ENCODE results near the gene SIRPA.

SIRPA gene

DNA sequence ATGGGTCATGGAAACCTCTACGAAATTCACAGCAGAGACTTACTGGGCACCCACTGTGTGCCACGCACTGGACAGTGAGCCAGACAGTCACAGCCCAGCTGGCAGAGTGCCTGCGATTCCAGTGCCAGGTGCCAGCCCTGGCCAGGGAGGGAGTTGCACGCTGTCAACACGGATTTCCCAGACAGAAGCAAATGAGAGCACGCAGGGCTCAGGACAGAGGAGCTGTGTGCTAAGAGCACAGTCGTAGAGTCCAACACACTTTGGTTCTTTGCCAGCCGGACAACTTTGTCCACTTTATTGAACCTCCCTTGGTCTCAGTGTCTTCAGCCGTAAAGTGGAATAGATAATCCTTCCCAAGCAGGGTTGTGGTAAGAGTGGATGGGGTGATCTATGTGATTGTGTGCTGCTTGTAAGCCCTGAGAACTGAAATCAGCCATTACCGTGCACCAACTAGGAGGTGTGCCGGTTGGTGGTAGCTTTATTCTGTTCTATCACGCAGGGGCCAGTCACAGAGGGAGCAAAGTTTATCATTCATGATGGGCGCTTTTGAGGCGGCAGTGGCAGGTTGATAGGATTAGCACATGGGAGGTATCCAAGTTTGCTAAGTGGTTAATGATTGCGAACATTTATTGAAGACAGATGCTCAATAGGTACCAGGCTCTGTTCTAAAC, 40.6 kb downstream of the SIRPA start:
- no peak for DNase-seq

DNA sequence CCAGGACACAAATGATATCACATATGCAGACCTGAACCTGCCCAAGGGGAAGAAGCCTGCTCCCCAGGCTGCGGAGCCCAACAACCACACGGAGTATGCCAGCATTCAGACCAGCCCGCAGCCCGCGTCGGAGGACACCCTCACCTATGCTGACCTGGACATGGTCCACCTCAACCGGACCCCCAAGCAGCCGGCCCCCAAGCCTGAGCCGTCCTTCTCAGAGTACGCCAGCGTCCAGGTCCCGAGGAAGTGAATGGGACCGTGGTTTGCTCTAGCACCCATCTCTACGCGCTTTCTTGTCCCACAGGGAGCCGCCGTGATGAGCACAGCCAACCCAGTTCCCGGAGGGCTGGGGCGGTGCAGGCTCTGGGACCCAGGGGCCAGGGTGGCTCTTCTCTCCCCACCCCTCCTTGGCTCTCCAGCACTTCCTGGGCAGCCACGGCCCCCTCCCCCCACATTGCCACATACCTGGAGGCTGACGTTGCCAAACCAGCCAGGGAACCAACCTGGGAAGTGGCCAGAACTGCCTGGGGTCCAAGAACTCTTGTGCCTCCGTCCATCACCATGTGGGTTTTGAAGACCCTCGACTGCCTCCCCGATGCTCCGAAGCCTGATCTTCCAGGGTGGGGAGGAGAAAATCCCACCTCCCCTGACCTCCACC, 42.2 kb downstream of the SIRPA start:
- no peak for DNase-seq

DNA sequence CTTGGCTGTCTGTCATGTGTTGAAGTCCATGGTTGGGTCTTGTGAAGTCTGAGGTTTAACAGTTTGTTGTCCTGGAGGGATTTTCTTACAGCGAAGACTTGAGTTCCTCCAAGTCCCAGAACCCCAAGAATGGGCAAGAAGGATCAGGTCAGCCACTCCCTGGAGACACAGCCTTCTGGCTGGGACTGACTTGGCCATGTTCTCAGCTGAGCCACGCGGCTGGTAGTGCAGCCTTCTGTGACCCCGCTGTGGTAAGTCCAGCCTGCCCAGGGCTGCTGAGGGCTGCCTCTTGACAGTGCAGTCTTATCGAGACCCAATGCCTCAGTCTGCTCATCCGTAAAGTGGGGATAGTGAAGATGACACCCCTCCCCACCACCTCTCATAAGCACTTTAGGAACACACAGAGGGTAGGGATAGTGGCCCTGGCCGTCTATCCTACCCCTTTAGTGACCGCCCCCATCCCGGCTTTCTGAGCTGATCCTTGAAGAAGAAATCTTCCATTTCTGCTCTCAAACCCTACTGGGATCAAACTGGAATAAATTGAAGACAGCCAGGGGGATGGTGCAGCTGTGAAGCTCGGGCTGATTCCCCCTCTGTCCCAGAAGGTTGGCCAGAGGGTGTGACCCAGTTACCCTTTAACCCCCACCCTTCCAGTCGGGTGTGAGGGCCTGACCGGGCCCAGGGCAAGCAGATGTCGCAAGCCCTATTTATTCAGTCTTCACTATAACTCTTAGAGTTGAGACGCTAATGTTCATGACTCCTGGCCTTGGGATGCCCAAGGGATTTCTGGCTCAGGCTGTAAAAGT, 43.5 kb downstream of the SIRPA start:
- DNase-seq = no peak

DNA sequence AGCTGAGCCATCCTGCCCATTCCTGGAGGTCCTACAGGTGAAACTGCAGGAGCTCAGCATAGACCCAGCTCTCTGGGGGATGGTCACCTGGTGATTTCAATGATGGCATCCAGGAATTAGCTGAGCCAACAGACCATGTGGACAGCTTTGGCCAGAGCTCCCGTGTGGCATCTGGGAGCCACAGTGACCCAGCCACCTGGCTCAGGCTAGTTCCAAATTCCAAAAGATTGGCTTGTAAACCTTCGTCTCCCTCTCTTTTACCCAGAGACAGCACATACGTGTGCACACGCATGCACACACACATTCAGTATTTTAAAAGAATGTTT, 44.0 kb downstream of the SIRPA start:
- no peak for DNase-seq

DNA sequence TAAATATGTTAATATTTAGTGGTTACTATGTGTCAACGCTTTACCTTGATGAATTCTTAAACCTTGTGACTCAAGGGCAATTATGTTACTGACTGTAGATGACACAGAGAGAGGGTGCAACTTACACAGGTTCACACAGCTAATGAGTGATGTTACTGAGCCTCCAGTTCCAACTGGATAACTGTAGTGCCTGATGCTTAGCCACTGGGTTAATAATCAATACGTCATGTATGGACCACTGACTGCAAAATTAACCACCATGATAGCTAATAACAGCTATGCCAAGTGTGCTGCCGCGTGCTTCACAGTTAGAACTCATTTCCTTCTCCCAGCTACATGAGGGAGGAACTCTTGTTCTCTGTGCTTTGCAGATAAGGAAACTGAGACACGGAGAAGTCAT, 45.4 kb downstream of the SIRPA start:
- no peak for DNase-seq

DNA sequence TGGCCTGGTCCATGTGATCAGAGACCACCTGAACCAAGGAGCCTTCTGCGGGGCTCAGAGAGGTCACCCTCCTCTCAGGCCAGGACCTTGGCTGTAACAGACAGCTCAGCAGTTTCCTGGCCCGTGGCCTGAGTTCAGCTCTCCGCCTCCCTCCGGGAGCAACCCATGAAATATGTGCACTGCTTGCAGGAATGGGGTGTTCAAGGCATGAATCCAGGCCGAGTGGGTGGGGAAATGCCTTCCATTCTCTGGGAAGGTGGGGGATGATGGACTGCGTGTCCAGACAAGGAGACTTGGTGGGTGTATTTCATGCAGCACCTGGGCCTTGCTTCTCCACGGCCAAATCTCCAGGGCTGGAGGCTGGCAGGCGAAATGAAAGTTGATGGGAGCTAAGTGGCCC, 46.0 kb downstream of the SIRPA start:
- no peak for DNase-seq

DNA sequence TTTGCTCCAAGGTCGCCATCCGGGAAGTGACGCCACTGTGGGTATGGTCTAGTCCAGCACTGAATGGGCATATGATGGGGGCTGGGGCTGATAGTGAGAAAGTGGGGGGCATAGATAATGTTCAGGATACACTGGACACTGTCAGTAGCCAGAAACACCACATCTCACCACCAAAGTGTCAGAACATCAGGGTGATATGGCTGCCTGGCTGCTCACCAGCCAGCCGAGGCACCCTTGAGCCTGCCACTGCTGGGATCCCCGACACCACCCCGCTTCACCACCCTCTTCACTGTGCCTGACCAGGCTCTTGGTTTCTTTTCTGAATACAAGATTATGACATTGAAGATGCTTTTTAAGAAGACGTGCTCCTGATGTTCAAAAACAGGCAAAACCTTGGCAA, 46.9 kb downstream of the SIRPA start:
- no peak for DNase-seq

DNA sequence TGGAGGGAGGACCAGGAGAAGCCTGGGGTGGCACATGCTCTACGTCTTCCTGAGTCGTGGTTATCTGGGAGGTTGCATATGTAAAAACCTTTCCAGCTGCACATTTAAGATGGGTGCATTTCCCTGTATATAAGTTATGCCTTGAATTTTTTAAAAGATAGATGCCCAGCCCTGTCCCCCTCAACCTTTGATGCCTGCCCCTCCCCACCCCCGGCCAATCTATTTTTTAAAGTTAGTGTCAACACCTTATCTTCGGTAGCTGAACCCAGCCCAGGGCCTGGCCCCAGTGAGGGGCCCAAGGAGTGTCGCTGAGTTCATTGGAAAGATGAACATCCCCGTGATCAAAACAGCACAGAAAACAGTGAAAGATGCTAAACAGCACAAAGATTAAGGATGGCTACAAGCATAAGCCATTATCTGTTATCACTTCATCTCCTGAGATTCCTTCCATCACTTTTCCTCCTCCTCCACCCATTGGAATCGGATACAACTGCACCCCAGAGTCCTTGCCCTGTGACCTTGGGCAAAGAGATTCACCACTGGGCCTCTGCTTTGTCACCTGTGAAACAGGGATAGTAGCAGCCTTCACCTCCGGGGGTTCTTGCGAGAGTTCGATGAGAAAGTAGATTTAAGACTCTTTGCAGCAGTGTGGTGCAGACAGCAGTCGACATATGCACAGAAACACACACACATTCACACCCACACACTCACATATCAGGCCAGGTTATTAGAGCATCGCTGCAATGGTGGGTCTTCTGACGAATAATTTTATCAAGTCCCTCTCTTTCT, 47.5 kb downstream of the SIRPA start:
- DNase-seq = no peak

DNA sequence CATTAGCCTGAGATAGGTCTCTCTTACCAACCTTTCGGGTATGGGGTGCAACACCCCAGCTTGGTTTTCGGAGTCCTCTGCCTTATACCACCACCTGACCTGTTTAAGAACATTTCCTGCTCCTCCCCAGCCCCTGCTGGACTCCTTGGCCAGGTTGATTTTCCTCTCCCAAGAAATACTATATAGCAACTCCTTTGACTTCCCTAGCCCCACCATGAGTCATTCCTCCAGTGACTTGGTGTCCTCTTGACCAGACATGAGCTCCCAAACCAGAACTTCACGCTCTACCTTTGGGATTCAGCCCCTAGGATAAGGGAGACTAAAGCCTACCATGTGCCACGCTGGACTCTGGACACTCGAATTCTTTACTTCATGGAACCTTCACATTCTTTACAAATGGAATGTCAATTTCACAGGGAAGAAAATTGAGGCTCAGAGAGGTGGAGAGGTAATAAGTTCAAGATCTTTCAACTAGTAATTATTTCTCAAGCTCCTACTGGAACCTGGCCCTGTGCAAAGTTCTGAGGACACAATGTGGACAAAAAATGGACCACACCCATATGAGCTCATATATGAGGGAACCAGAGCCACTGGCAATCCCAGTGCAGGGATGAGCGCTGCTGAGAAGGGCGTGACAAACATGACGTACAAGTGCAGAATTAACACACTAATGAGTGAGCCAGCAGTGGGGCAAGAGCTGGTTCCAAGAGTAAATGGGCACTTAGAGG, 48.2 kb downstream of the SIRPA start:
- no peak for DNase-seq

DNA sequence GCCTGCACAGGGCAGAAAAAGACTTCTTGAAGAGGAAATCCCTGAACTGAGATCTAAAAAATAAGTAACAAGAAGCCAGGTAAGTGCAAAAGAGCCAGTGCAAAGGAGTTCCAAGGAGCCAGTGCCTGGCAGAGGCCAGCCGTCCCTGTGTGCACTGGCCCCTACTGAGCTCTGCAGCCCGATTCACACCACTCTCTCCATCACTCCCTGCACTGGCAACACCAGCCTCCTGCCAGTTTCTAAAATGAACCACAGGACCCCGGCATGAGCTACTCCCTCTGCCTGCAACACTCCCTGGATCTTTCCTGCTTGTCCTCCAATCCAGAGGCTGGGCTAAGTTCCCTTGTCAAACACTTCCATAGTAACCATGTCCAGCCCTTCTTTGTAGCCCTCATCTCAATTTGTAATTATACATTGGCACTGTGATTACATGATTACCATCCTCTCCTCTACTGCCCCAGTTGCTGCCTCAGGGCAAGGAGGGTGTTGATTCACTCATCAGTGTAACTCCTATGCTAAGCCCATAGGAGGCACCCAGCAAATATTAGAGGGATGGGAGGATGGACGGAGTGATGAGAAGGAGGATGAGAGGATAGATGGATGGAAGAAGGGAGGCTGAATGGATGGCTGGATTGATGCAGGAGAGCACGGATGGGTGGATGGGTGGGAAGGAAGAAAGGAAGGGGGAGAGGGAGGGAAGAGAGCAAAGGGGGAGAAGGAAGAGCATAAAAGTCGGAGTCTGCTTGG, 49.3 kb downstream of the SIRPA start:
- no peak for DNase-seq

DNA sequence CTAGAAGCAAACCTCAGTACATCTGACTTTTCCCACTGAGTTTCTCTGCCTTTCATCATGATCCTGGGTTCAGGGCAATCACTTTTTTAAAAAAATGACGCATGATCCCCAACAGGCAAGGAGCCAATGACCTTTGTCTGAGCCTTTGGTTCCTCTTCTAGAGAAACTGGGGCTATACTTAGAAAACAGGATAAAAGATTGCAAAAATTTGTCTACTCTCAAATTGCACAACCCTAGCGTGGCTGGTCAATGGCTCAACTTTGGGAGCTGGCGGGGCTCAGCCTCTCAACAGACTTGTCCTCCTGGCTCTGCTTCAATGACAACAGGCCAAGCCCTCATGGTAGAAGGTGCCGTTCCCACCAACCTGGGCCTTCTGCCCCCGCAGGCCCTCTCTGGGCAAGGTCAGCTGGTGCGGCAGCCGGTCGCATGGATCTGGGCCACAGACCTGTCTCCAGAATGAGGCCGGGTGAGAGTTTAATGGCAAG, 50.0 kb downstream of the SIRPA start:
- peak; percentile 26 for DNase-seq

DNA sequence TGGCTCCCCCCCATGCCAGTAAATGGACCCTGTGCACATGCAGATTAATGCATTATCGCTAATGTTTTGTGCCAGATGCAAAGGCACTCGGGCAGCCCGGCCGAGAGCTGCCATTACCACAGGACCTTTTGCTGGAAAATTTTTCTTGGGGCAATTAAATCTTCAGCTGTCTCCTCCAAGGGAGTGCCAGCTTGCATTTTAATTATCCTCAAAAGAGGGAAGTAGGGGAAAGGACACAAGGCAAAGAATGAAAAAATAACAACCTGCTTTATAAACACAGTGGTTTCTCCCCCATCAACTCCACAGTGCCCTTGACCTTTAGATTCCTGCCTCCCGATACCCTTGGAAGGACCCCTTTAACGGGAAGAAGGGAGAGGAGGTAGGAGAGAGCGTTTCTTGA, 50.5 kb downstream of the SIRPA start:
- no peak for DNase-seq

DNA sequence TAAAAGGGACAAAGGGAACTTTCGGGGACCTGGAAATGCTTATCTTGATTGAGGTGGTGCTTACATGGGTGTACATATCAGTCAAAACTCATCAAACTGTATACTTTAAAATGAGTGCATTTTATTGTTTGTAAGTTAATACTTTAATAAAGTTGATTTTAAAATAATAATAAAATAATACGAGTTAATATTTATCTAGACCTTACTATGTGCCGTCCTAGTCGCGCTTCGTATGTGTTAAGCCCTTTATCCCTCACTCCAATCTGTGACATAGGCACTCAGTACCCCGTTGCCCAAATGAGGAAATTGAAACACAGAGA, 51.2 kb downstream of the SIRPA start:
- DNase-seq = no peak

DNA sequence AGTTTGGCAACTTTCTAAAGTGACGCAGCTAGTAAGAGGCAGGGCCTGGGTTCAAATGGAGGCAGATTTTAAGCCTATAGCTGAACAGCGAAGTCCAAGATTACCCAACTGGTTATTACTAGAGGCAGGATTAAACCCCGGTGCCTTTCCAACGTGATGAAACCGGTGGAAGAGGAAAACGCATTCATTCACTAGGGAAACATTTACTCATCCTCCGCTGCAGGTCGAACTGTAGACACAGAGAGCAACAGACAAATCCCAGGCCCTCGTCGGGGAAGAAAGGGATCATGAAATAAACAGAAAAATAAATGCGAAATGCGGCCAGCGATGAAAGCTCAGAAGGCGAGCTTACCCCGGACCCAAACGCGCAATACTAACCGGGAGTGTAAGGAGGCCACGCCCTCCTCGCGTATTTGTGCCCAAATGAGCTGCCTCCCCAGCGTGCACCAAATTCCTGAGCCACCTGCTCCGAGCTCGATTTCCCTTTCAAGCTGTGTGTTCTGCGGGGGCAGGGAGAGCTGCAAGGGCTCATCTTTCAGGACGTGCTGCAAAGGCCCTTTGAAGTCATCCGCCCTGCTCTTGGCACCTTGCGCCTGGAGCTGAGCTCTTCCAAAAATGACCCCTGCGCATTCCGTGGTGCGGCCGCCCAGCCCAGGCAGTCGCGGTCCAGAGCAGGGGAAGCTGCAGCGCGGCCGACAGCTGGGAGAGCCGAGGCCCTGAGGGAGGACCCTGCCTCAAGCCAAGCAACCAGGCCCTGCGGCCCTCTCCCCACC, 51.7 kb downstream of the SIRPA start:
- peak; percentile 9 for DNase-seq

DNA sequence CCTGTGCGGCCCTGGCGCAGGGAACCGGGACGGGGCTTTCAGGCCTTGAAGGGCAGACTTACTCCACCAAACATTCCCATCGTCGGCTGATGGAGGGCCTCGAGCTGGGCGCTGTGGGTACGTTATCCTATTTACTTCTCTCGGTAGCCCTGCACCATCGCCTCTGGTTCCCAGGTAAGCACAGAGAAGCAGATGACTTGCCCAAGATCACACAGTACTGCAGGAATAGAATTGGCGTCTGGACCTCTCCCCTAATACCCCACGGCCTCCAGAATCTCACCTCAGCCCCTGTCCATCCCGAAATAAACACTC, 52.3 kb downstream of the SIRPA start:
- DNase-seq = no peak

DNA sequence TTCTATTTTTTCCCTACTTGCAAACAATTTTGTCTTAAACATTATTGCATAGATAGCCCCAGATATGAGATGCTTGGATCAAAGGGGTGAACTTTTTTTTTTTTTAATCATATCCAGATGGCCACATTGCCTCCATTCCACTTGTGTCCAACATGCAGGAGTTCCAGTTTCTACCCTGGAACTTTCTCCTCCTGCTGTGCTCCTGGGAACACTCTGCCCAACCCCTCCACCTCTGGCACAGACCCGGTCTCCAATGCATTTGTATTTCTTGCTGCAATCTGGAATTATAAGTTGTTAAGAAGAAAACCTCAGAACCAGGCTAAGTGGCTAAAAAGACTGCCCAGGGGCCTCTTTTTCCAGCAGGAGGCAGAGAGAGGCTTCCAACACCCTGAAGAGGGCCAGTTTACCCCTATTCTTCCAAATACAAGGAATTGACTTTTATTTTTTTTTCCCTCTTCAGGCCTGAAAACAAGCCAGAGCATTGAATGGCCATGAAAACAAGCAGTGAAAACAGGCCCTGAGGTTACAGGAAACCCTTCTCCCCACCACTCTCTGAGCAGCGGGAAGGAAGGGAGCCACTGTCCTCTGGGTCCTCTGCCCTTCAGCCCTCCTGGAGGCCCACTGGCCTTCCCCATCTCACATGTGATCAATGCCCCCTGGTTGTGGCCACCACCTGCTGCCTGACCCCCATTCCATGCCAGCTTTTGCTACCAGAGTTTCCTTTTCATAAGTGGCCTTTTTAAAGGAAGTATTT, 54.3 kb downstream of the SIRPA start:
- no peak for DNase-seq

DNA sequence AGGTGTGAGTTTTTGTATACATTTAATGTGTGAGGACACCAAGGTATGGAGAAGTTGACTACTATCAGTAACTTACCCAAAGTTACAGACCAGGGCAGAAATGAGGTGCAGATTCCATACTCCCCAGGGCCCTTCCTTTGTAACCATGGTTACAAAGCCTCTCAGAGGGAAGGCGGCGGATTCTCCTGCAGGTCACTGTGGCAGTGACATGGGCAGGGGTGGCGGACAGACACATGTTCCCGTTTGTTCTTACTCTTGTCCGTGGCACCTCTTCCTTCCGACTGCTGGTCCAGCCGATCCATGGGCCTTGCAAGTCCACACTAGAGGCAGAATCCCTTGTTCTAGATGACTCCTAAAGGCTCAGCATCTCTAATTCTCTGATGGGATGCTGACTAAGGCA, 55.6 kb downstream of the SIRPA start:
- no peak for DNase-seq

DNA sequence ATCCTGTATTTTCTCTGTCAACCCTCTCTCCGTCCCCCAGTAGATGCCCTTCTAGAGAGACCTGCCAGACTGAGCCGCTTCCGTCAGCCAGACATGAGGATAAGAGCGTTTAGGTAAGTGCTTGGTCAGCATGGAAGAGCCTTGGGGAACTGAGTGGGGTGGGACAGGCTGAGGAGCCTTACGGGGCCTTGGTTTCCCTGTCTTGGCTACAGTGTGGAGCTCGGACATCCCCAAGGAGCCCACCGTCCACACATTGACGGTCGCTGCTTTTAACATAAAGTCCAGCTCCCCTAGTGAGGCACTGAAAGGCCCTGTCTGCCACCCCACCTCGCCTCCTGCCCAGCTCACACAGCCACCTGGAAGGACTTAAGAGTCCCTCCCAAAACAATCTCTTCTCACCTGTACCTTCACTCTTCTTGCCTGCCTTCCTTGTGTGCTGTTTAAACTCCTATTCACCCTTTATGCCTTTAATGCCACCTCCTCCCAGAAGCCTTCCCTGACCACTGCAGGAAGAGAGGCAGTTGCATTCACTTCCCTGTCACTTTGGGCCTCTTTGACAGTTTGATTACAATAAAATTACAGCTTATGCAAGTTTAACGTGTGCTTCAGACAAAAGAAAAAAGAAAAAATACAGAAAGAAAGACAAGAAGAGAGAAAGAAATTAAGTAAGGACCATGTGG, 56.4 kb downstream of the SIRPA start:
- no peak for DNase-seq

DNA sequence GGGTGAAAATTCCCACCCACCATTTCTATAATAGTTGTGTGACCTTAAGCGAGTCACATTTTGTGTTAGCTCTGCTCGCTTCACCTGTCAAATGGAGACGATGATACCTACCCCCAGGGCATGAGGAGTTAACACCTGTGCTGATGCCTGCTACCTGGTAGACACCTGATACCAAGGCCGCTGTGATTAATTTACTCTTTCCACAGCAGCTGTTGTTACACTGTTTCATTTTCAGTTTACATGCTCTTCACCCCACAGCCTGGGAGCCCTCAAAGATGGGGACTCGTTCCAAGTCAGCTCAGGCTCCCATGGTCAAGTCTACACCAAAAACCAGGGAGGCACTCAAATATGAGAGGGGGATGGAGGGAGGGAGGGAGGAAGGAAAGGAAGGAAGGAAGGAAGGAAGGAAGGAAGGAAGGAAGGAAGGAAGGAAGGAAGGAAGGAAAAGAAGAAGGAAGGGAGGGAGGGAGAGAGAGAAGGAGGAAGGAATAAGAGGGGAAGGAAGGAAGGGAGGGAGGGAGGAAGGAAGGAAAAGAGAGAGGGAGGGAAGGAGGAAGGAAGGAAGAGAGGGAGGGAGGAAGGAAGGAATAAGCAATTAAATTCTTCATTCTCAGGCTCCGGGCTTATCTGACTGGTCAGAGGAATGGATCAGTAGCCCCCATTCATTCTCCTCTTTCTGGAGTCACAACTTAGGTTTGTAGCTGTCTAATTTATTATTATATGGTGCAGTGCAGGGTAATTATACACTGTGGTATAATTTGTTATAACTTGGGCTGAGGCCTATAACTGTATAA, 57.7 kb downstream of the SIRPA start:
- no peak for DNase-seq

All from CD4-positive, alpha-beta T cell treated with Interleukin-12 subunit alpha and Interleukin-12 subunit beta, for 1 hour (primary cell).